Mesenchymal stem cell (in vitro differentiated cells and primary cell): ENCODE results near the gene TMEM37.

Source experiments
- DNase-seq: peaks from one replicate; pipeline ENCODE4 v3.0.0-alpha.2; 2013
- H2AFZ ChIP-seq: one replicate; pipeline ENCODE4 v1.6.1; 2013; ENCODE audit warnings: low read depth, mild to moderate bottlenecking, control low read depth, inconsistent platforms, low read length, moderate library complexity
- H2AK5ac ChIP-seq: 2 replicates; pipeline ENCODE4 v1.6.1; 2013; ENCODE audit warnings: low read length, moderate library complexity, mild to moderate bottlenecking, inconsistent platforms; ENCODE audit not compliant: severe bottlenecking
- H2BK120ac ChIP-seq: one replicate; pipeline ENCODE4 v1.6.1; 2013; ENCODE audit warnings: low read depth, mild to moderate bottlenecking, inconsistent platforms, low read length, moderate library complexity
- H2BK12ac ChIP-seq, 2 experiments: one replicate each; pipeline ENCODE4 v1.6.1; 2013; ENCODE audit warnings: inconsistent platforms in 2 of 2, low read length in 2 of 2, mild to moderate bottlenecking in 2 of 2, moderate library complexity in 2 of 2, control low read depth in 1 of 2
- H2BK15ac ChIP-seq: one replicate; pipeline ENCODE4 v1.6.1; 2013; ENCODE audit warnings: mild to moderate bottlenecking, low read depth, inconsistent platforms; ENCODE audit not compliant: poor library complexity, severe bottlenecking
- H2BK5ac ChIP-seq: 2 replicates; pipeline ENCODE4 v1.6.1; 2013; ENCODE audit warnings: low read depth, mild to moderate bottlenecking, low read length, control low read depth, inconsistent platforms; ENCODE audit not compliant: poor library complexity, severe bottlenecking
- H3K14ac ChIP-seq, 2 experiments: one replicate each; pipeline ENCODE4 v1.6.1; 2013; ENCODE audit warnings: inconsistent platforms in 2 of 2, low read length in 2 of 2, control low read depth in 1 of 2, mild to moderate bottlenecking in 1 of 2, moderate library complexity in 1 of 2
- H3K18ac ChIP-seq, 2 experiments: one replicate each; pipeline ENCODE4 v1.6.1; 2013; ENCODE audit warnings: inconsistent platforms in 2 of 2, low read length in 2 of 2, control low read depth in 1 of 2, low read depth in 1 of 2, mild to moderate bottlenecking in 1 of 2
- H3K23ac ChIP-seq, 2 experiments: one replicate each; pipeline ENCODE4 v1.6.1; 2013; ENCODE audit warnings: inconsistent platforms in 2 of 2, low read length in 2 of 2, mild to moderate bottlenecking in 2 of 2, moderate library complexity in 2 of 2, control low read depth in 1 of 2
- H3K27ac ChIP-seq: 2 replicates; pipeline ENCODE4 v1.5.1; 2013; ENCODE audit warnings: mild to moderate bottlenecking, moderate library complexity, low read length, control low read depth, inconsistent platforms; ENCODE audit not compliant: poor library complexity, severe bottlenecking
- H3K27me3 ChIP-seq, 2 experiments: 2 replicates each; pipeline versions ENCODE4 v1.6.1 to v1.7.0; 2013; ENCODE audit warnings: low read length in 2 of 2, mild to moderate bottlenecking in 2 of 2, moderate library complexity in 2 of 2, control low read depth in 1 of 2, inconsistent platforms in 1 of 2; ENCODE audit not compliant: control insufficient read depth in 1 of 2, insufficient read depth in 1 of 2
- H3K36me3 ChIP-seq, 2 experiments: 2 replicates each; pipeline versions ENCODE4 v1.6.1 to v1.7.0; 2013; ENCODE audit warnings: low read length in 2 of 2, control low read depth in 1 of 2, inconsistent platforms in 1 of 2, low read depth in 1 of 2, mild to moderate bottlenecking in 1 of 2; ENCODE audit not compliant: insufficient read depth in 2 of 2, control insufficient read depth in 1 of 2
- H3K4ac ChIP-seq, 2 experiments: one replicate each; pipeline ENCODE4 v1.6.1; 2013; ENCODE audit warnings: inconsistent platforms in 2 of 2, low read length in 2 of 2, mild to moderate bottlenecking in 2 of 2, moderate library complexity in 2 of 2, control low read depth in 1 of 2, low read depth in 1 of 2
- H3K4me1 ChIP-seq: 2 replicates; pipeline ENCODE4 v1.6.1; 2013; ENCODE audit warnings: low read depth, low read length, control low read depth; ENCODE audit not compliant: control insufficient read depth, insufficient read depth
- H3K4me2 ChIP-seq: 2 replicates; pipeline ENCODE4 v1.6.1; 2013; ENCODE audit warnings: low read length, mild to moderate bottlenecking, inconsistent platforms; ENCODE audit not compliant: poor library complexity, severe bottlenecking
- H3K4me3 ChIP-seq, 2 experiments: 2 replicates each; pipeline versions ENCODE4 v1.5.1 to v1.7.0; 2013; ENCODE audit warnings: low read length in 2 of 2, mild to moderate bottlenecking in 2 of 2, control low read depth in 1 of 2, low read depth in 1 of 2; ENCODE audit not compliant: insufficient read depth in 1 of 2
- H3K79me1 ChIP-seq: replicated peaks from 2 replicates; pipeline ENCODE4 v1.6.1; 2013; ENCODE audit warnings: mild to moderate bottlenecking, control low read depth, low read length, inconsistent platforms; ENCODE audit not compliant: poor library complexity, severe bottlenecking
- H3K9ac ChIP-seq: 2 replicates; pipeline ENCODE4 v1.7.0; 2013; ENCODE audit warnings: mild to moderate bottlenecking, low read length, moderate library complexity
- H3K9me3 ChIP-seq: 2 replicates; pipeline ENCODE4 v1.7.0; 2013; ENCODE audit warnings: mild to moderate bottlenecking, low read length; ENCODE audit not compliant: control insufficient read depth
- H4K8ac ChIP-seq: one replicate; pipeline ENCODE4 v1.6.1; 2013; ENCODE audit warnings: inconsistent platforms, mild to moderate bottlenecking, low read length, moderate library complexity
- H4K91ac ChIP-seq: one replicate; pipeline ENCODE4 v1.6.1; 2013; ENCODE audit warnings: mild to moderate bottlenecking, low read length, inconsistent platforms
- WGBS: methylation state at CpG from one replicate; pipeline ENCODE4 v1.1.7; 2013; ENCODE audit warnings: mixed read lengths; 5-methylcytosine and 5-hydroxymethylcytosine counted together

Gene TMEM37

DNA sequence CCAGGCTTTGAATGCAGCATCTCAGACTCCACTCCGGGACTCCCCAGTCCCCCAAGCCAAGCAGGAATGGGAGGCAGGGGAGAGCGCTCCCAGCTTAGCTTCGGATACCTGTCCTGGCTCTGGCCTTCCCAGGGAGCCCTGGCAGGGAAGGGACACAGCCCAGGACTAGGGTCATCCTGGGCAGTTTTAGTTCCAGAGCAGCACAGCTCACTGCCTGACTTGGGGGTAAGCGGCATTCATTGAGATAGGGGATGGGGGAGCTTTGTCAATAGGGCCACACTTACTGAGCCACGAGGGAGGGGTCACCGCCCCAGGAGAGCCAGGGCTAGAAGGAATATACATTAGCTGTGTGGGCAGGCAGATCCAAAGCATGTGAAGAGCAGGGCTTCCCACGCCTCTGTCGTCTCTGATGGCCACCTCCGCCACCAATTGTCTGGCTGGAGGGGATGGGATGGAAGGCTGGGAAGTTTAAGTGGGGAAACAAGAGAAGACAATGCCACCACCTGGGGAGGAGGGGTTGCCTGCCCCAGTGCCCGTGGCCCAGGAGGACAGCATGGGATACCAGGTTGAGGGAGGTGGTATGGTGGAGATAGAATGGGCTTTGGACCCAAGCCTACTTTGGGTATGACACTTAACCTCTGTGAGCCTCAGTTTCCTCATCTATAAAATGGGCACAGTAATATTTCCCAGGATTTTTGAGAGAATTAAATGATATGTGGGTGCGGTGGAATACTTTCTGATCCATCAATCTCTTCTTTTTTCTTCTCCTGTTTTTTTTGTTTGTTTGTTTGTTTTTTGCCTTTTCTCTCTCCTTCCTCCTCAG, 52.5 kb downstream of the TMEM37 start:
- Histone ChIP-seq H3K36me3 (no peaks in the 10 kb centered on the region), H3K18ac (no peak overlapping the region), H2BK120ac (no peak overlapping the region), H3K27me3 (peaks cover 0 to 77% of the 10 kb centered on the region in 2 experiments), H3K23ac (no peak overlapping the region), H2AFZ (no peak overlapping the region), H4K91ac (no peak overlapping the region), H3K79me1 (no peaks in the 10 kb centered on the region), H3K4me1 (peaks cover 53% of the 10 kb centered on the region), H3K4ac (no peak overlapping the region), H2BK5ac (peak overlapping the region; percentile 22), H3K14ac (no peak overlapping the region), H2AK5ac (peak overlapping the region; percentile 80), H3K9me3 (no peaks in the 10 kb centered on the region), H3K4me3 (no peak overlapping the region), H3K9ac (no peak overlapping the region), H2BK12ac (no peak overlapping the region), H3K4me2 (no peak overlapping the region), H2BK15ac (no peak overlapping the region), H4K8ac (no peak overlapping the region), H3K27ac (no peak overlapping the region)
- WGBS = 89% methylated on average over 10 of the region's 11 CpGs
- no peak for DNase-seq

DNA sequence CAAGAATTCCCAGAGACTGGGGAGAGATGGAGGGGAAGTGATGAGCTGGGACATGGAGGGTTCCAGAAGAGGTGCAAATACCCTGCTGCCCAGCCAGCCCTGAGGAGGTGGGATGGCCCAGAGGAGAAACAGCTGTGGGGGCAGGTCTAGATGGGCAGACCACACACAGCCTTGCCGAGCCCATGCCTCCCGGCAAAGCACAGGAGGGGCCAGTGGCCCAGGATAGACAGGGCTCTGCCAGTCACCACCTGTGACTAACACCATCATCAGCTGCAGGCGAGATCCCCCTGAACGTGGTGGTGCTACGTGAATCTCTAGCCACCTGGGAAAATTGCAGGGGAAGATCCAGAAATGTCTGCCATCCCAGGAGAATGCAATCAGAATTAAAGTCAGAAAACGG, 53.2 kb downstream of the TMEM37 start:
- Histone ChIP-seq H2BK15ac (no peak overlapping the region), H4K8ac (no peak overlapping the region), H3K14ac (no peak overlapping the region), H3K4ac (no peak overlapping the region), H3K27ac (no peak overlapping the region), H4K91ac (no peak overlapping the region), H3K18ac (no peak overlapping the region), H2BK120ac (no peak overlapping the region), H3K79me1 (no peaks in the 10 kb centered on the region), H3K9me3 (no peaks in the 10 kb centered on the region), H3K4me1 (peaks cover 56% of the 10 kb centered on the region), H3K23ac (no peak overlapping the region), H3K4me3 (no peak overlapping the region), H2BK5ac (no peak overlapping the region), H3K36me3 (no peaks in the 10 kb centered on the region), H2BK12ac (no peak overlapping the region), H3K9ac (no peak overlapping the region), H3K4me2 (no peak overlapping the region), H2AK5ac (no peak overlapping the region), H3K27me3 (peaks cover 0 to 77% of the 10 kb centered on the region in 2 experiments), H2AFZ (no peak overlapping the region)
- no peak for DNase-seq
- WGBS = 86% methylated on average over 6 of the region's 6 CpGs

DNA sequence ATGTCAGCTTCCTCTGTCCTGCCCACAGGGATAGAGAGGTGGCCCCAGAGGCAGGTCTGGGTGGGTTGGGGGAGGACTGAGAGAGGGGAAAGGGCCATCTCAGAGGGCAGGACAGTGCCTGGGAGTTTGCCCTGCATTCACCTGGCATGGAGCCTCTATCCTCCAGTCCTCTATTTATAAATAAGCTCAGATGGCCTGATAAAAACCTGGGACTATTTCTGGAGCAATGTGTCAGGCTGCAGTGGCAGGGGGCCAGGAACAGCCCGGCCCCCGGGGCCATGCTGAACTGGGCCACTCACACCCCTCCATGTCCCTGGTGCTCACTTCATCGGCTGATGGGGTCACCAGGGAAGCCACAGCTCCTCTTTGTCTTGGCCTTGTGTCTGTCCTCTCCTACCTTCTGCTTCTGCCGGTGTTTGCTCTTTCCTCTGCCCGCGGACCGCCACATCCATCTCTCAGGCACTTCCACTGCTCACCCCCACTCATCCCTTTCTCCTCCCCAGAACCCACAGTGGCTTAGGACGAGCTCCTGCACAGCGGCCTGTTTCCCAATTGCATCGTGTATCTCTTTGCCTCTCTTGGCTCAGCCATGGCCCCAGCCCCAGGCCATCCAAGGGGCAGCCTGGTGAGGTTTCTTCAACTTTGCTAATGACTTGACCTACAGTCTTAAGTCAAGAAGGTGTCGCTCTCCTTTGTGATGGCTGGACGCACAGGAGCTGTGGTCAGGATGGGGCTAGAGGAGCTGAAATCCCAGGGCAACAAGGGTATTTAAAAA, 53.9 kb downstream of the TMEM37 start:
- Histone ChIP-seq H3K4ac (no peak overlapping the region), H4K91ac (no peak overlapping the region), H2BK15ac (no peak overlapping the region), H2AK5ac (peak overlapping the region; percentile 47), H3K27me3 (peaks cover 0 to 77% of the 10 kb centered on the region in 2 experiments), H3K27ac (no peak overlapping the region), H2BK120ac (no peak overlapping the region), H3K14ac (no peak overlapping the region), H2BK5ac (no peak overlapping the region), H3K4me3 (no peak overlapping the region), H3K23ac (no peak overlapping the region), H3K9me3 (no peaks in the 10 kb centered on the region), H3K4me2 (no peak overlapping the region), H3K9ac (no peak overlapping the region), H4K8ac (no peak overlapping the region), H3K4me1 (peaks cover 62% of the 10 kb centered on the region), H2AFZ (no peak overlapping the region), H3K18ac (no peak overlapping the region), H2BK12ac (no peak overlapping the region), H3K79me1 (no peaks in the 10 kb centered on the region), H3K36me3 (no peaks in the 10 kb centered on the region)
- 92% methylated on average over 12 of the region's 12 CpGs for whole genome bisulfite sequencing
- no peak for DNase-seq

DNA sequence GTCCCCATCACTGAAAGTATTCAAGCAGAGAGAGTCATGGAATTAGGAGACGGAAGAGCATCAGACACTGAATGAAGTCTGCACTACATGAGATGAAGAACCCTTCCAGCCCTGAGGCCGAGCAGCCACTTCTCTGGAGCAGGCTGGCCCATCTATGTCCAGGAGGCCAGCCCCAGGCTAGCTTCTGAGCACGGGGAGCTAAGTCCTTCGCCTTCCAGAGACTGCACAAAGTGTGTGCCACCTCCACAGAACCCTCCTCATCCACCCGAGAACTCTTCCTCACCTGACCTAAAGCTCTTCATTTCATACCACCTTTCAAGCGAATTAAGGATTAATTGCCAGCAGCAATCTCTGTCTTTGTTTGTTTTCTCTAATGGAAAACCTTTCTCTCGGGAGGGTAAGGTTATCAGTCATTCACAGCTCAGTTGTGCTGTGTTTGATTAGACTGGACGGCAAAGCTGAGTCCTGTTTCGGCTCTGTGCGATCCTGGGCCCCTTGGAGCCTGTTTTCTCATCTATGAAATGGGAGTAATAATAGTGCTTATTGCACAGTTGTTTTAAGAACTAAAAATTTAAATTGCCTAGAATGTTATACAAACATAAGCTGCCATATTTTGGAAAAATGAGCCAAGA, 54.7 kb downstream of the TMEM37 start:
- Histone ChIP-seq H4K91ac (no peak overlapping the region), H3K14ac (no peak overlapping the region), H4K8ac (no peak overlapping the region), H3K9me3 (no peaks in the 10 kb centered on the region), H3K4me1 (peaks cover 70% of the 10 kb centered on the region), H3K4ac (no peak overlapping the region), H3K18ac (no peak overlapping the region), H2BK5ac (no peak overlapping the region), H3K27me3 (peaks cover 0 to 75% of the 10 kb centered on the region in 2 experiments), H2BK15ac (no peak overlapping the region), H3K36me3 (no peaks in the 10 kb centered on the region), H3K9ac (no peak overlapping the region), H2BK12ac (no peak overlapping the region), H3K79me1 (peaks cover 1% of the 10 kb centered on the region), H2AFZ (no peak overlapping the region), H3K27ac (peak overlapping the region; percentile 61), H3K4me3 (no peak overlapping the region), H2AK5ac (peak overlapping the region; percentile 14), H3K4me2 (no peak overlapping the region), H3K23ac (no peak overlapping the region), H2BK120ac (no peak overlapping the region)
- WGBS = 88% methylated on average over 8 of the region's 10 CpGs
- DNase-seq = no peak
